Measurements from ENCODE around the gene DGKG.

GRCh38 chr3:186121968-186122367, 240.1 kb downstream of the DGKG start:
- no peak for TF ChIP-seq TAF1 (IDR thresholded peaks at IDR 0.05; ENCODE audit: low read depth, low read length)
- TF ChIP-seq POLR2A (IDR thresholded peaks at IDR 0.05; ENCODE audit: low read depth, low read length): no peak
- no peak for TF ChIP-seq POLR2AphosphoS5 (IDR thresholded peaks at IDR 0.05; ENCODE audit: low read depth, low read length)
- no peak for TF ChIP-seq POU2F2 (IDR thresholded peaks at IDR 0.05; ENCODE audit: low read depth, low read length)
- TF ChIP-seq SPI1 (IDR thresholded peaks at IDR 0.05; ENCODE audit: low read depth, low read length): no peak
- no peak for TF ChIP-seq PAX5 (IDR thresholded peaks at IDR 0.05; ENCODE audit: insufficient read depth, low read length, severe bottlenecking)
